ENCODE measurements around the gene MAP3K9.
"Not testable (repeated sequence)": the region's sequence is repeated elsewhere in the genome, so short reads cannot be mapped to it uniquely, and the experiment has no call there.

The MAP3K9 gene

DNA sequence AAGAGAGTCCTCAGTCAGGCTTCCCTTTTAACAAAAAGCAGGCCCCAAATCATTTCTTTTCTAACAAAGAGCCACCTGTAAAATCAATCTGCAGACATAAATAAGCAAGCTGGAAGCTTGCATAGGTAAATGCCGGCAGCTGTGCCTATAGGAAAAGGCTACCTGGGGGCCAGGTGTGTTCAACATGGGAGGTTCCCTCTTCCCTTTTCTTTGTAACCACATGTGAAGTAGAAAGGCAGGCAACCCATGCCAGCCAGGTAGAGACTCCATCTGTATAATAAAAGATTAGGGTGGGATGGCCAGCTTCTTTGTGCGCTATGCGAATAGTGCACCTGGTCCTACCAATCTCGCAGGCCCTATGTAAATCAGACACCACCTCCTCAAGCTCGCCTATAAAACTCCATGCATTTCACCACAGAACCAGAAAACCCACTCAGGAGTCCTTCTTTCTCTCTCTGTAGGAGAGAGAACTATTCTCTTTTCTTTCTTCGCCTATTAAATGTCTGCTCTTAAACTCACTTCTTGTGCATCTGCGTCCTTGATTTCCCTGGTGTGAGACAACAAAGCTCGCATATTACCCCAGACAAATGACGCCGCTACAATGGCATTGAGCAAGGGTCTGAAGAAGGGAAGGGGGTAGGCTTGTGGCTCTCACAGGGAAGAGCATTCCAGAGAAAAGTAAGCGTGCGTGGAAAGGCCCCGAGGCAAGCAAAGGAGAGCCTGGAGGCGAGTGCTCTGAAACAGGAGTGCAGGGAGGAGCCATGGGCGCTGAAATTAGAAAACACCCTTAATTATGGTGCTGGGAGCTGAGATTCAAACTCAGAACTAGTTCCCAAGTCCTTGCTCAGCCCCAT is 100.4 kb downstream of the MAP3K9 start:
- TF ChIP-seq CTCF (IDR thresholded peaks at IDR 0.05; ENCODE audit: insufficient read depth, missing control alignments): no peak
- FAIRE-seq (no peak), DNase-seq (ENCODE audit: insufficient read length, low spot score) (no peak)

DNA sequence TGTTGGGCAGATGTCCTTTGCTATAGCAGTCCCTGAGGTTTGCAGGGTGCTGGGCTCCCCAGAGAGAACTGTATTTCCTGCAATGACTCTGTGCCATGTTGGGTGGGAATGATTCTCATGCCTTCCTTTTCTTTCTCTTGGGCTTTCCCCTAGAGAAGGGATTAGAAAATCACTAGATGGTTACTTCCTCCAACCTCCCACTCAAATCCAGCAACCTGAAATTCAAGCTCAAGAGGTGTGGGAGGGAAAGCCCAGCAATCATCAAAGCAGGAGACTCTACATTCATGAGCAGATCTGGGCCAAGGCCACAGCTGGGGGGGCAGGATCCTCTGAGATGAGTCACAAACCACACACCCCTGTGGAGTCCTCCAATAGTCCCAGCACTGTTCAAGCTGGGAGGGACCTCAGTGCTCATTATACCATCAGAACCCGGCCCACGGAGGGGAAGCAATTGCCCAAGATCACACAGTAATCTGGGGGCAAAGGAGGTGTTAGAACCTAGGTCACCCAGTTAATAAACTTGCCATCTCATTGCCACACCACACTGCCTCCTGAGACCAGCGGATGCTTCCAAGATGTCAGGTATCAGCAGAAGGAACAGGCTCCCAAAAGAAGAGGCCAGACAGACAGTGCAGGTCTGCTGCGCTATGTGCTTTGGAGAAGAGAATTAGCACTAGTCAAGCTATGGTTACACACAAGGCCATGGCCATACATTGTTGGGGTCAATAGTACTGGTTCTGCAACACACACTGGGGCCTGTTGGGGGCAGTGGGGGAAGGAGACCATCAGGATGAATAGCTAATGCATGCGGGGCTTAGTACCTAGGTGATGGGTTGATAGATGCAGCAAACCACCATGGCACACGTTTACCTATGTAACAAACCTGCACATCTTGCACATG is 101.9 kb downstream of the MAP3K9 start:
- DNase-seq (ENCODE audit: insufficient read length, low spot score): no peak
- no peak for FAIRE-seq
- no peak for TF ChIP-seq CTCF (IDR thresholded peaks at IDR 0.05; ENCODE audit: insufficient read depth, missing control alignments)

DNA sequence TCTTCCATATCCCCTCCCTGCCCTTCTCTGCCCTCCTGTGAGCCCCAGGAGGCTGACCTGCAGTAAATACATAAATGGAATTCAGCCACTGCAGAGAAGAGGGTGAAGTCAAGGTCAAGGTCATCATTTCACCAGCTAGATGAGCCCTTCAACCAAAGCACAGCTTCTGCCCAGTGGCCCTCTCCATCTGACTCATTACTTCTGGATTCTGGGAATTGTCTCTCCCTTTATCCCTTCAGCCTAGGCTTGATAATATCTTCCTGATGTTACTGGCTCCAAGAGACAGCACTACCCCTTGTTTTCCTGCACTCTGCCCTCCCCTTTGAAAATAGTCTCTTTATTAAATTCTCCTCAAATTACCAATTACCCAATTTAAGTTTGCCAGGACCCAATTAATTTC is 103.1 kb downstream of the MAP3K9 start:
- FAIRE-seq (no peak), DNase-seq (ENCODE audit: insufficient read length, low spot score) (no peak)
- TF ChIP-seq CTCF (IDR thresholded peaks at IDR 0.05; ENCODE audit: insufficient read depth, missing control alignments): no peak

DNA sequence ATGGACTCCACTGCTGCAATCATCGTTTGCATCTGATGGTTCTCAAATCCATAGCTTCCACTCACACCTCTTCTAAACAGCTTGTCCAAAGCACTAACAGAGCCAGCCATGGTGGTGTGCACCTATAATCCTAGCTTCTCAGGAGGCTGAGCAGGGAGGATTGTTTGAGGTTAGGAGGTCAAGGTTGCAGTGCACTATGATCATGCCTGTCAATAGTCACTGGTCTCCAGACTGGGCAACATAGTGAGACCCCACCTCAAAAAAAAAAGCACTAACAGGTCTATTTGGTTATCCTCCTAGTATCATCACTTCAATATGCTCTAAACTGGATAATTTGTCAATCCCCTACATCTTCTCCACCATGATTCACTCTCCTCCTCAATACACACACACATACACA is 104.4 kb downstream of the MAP3K9 start:
- FAIRE-seq: no peak
- no peak for TF ChIP-seq CTCF (IDR thresholded peaks at IDR 0.05; ENCODE audit: insufficient read depth, missing control alignments)

DNA sequence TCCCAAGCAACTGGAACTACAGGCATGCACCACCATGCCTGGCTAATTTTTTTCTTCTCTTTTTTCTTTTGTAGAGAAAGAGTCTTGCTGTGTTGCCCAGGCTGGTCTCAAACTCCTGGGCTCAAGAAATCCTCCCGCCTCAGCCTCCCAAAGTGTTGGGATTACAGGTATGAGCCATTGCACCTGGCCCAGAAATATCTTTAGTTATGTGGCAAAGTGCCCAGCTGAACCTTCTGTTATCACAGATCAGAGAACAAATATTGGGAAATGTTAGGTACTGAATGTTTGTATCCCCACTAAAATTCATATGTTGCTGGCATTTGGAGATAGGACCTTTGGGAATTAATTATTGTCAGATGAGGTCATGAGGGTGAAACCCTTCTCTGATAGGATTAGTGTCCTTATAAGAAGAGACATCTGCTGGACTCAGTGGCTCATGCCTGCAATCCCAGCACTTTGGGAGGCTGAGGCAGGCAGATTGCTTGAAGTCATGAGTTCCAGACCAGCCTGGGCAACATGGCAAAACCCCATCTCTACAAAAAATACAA is 105.6 kb downstream of the MAP3K9 start:
- not testable (repeated sequence) for DNase-seq (ENCODE audit: insufficient read length, low spot score); FAIRE-seq

More for the DNA sequence above, 104.4 kb downstream of the MAP3K9 start:
- no peak for DNase-seq (ENCODE audit: insufficient read length, low spot score)

GRCh38 chr14:70702161-70702560 is 107.2 kb downstream of the MAP3K9 start:
- FAIRE-seq: no peak
- TF ChIP-seq CTCF (IDR thresholded peaks at IDR 0.05; ENCODE audit: insufficient read depth, missing control alignments): no peak

DNA sequence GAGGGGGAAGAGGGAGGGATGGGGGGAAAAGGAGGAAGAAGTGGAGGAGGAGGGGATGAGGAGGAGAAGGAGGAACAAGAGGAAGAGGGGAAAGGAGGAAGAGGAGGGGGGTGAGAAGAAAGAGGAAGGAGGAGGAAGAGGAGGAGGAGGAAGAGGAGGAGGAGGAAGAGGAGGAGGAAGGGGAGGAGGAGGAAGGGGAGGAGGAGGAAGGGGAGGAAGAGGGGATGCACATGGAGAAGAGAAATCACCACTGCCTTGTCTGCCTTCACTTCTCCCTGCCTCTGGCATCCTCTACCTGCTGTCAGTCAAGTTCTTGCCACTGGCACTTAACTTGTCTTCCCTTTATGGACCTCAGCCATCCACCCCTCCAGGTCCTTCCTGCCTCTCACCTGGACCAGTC is 107.7 kb downstream of the MAP3K9 start:
- FAIRE-seq (no peak), DNase-seq (ENCODE audit: insufficient read length, low spot score) (no peak)
- TF ChIP-seq CTCF (IDR thresholded peaks at IDR 0.05; ENCODE audit: insufficient read depth, missing control alignments): no peak

More at GRCh38 chr14:70702161-70702560, 107.2 kb downstream of the MAP3K9 start:
- DNase-seq (ENCODE audit: insufficient read length, low spot score): no peak

All from D721Med (cell line).